GM23338 (cell line): ENCODE results near the gene KCTD15. TPM values are rescaled to one million over a fixed set of nuclear protein-coding genes. Genes with fewer than 3 reads are reported as not detected.

Source experiments
- ATAC-seq: fragments of 200-7000 bp; cut with Tn5 transposase; 3 replicates; pipeline ENCODE4 v1.9.1; 2020
- DNase-seq: peaks from one replicate; pipeline ENCODE4 v3.0.0-alpha.2; 2015; ENCODE audit warnings: low spot score
- H2AFZ ChIP-seq: fragments of 200-600 bp; sonication (generic); 2 replicates; pipeline ENCODE4 v1.8.0; 2016; ENCODE audit warnings: antibody characterized with exemption, mild to moderate bottlenecking, moderate library complexity
- H3F3A ChIP-seq: fragments of 200-600 bp; sonication (generic); replicated peaks from 2 replicates; pipeline ENCODE4 v1.8.0; 2017; ENCODE audit warnings: antibody characterized with exemption, mixed run types, low read depth
- H3K27ac ChIP-seq: fragments of 200-600 bp; sonication (generic); 2 replicates; pipeline ENCODE4 v1.6.1; 2016; ENCODE audit warnings: low read depth
- H3K27me3 ChIP-seq: fragments of 200-600 bp; sonication (generic); 2 replicates; pipeline ENCODE4 v1.8.0; 2016; ENCODE audit warnings: mild to moderate bottlenecking, mixed run types, moderate library complexity; ENCODE audit not compliant: insufficient read depth
- H3K36me3 ChIP-seq: fragments of 200-600 bp; sonication (generic); 2 replicates; pipeline ENCODE4 v1.8.0; 2016; ENCODE audit warnings: mild to moderate bottlenecking; ENCODE audit not compliant: insufficient read depth
- H3K4me1 ChIP-seq: fragments of 200-600 bp; sonication (generic); 2 replicates; pipeline ENCODE4 v1.8.0; 2016; ENCODE audit warnings: mild to moderate bottlenecking, moderate library complexity; ENCODE audit not compliant: insufficient read depth
- H3K4me2 ChIP-seq: fragments of 200-600 bp; sonication (generic); 2 replicates; pipeline ENCODE4 v1.7.1; 2017; ENCODE audit warnings: mixed run types
- H3K4me3 ChIP-seq: fragments of 200-600 bp; sonication (generic); 2 replicates; pipeline ENCODE4 v1.6.1; 2016; ENCODE audit warnings: mixed run types
- H3K79me2 ChIP-seq: fragments of 200-600 bp; sonication (generic); replicated peaks from 2 replicates; pipeline ENCODE4 v1.8.0; 2017; ENCODE audit warnings: mild to moderate bottlenecking; ENCODE audit not compliant: insufficient read depth
- H3K9me2 ChIP-seq: fragments of 200-600 bp; sonication (generic); 2 replicates; pipeline ENCODE4 v1.8.0; 2017; ENCODE audit not compliant: insufficient read depth
- H4K20me1 ChIP-seq: fragments of 200-600 bp; sonication (generic); replicated peaks from 2 replicates; pipeline ENCODE4 v1.8.0; 2017; ENCODE audit warnings: mild to moderate bottlenecking; ENCODE audit not compliant: insufficient read depth
- H3K27ac Mint-ChIP-seq: 2 replicates; pipeline ENCODE4 v1.8.0; 2020; ENCODE audit warnings: inconsistent platforms, mild to moderate bottlenecking, moderate library complexity, mixed read lengths
- H3K27me3 Mint-ChIP-seq: 3 replicates; pipeline ENCODE4 v1.8.0; 2022; ENCODE audit warnings: low read depth, mild to moderate bottlenecking, moderate library complexity, mixed read lengths, inconsistent platforms; ENCODE audit not compliant: insufficient read depth, poor library complexity
- H3K36me3 Mint-ChIP-seq: 3 replicates; pipeline ENCODE4 v1.8.0; 2021; ENCODE audit warnings: low read depth, mild to moderate bottlenecking, inconsistent platforms, moderate library complexity, mixed read lengths
- H3K4me1 Mint-ChIP-seq: 3 replicates; pipeline ENCODE4 v1.8.0; 2020; ENCODE audit warnings: mild to moderate bottlenecking, inconsistent platforms, mixed read lengths
- H3K4me3 Mint-ChIP-seq: 3 replicates; pipeline ENCODE4 v1.8.0; 2021; ENCODE audit warnings: moderate library complexity, mild to moderate bottlenecking, inconsistent platforms, mixed read lengths
- H3K9me3 Mint-ChIP-seq: 3 replicates; pipeline ENCODE4 v1.8.0; 2020; ENCODE audit warnings: moderate library complexity, mild to moderate bottlenecking, inconsistent platforms, mixed read lengths
- CREB1 ChIP-seq: fragments of 250-450 bp; sonication (Bioruptor Pico); IDR thresholded peaks from 2 replicates; pipeline ENCODE4 v1.5.0; 2020; ENCODE audit warnings: low read depth, mild to moderate bottlenecking, moderate library complexity
- EZH2 ChIP-seq: fragments of 200-600 bp; sonication (generic); IDR thresholded peaks from one replicate; pipeline ENCODE4 v1.8.0; 2017; ENCODE audit warnings: antibody characterized with exemption, mild to moderate bottlenecking, low read depth; ENCODE audit not compliant: unreplicated experiment
- EZH2phosphoT487 ChIP-seq: fragments of 200-600 bp; sonication (generic); IDR thresholded peaks from one replicate; pipeline ENCODE4 v1.8.1; 2018; ENCODE audit warnings: antibody characterized with exemption; ENCODE audit not compliant: unreplicated experiment
- JUNB ChIP-seq: IDR thresholded peaks from one replicate; pipeline ENCODE4 v1.6.1; 2016; ENCODE audit warnings: antibody characterized with exemption; ENCODE audit not compliant: unreplicated experiment
- NANOG ChIP-seq: IDR thresholded peaks from 2 replicates; pipeline ENCODE4 v1.6.1; 2016; ENCODE audit warnings: antibody characterized with exemption, borderline replicate concordance
- POLR2AphosphoS5 ChIP-seq: IDR thresholded peaks from 2 replicates; pipeline ENCODE4 v1.6.1; 2016; ENCODE audit warnings: antibody characterized with exemption, low read depth
- STAT1 ChIP-seq: IDR thresholded peaks from one replicate; pipeline ENCODE4 v1.6.1; 2016; ENCODE audit warnings: antibody characterized with exemption; ENCODE audit not compliant: unreplicated experiment
- ZNF331 ChIP-seq: fragments of 250-450 bp; sonication (Bioruptor Pico); IDR thresholded peaks from 2 replicates; pipeline ENCODE4 v1.5.0; 2020; ENCODE audit warnings: low read depth, mild to moderate bottlenecking, moderate library complexity
- polyA plus RNA-seq: library from polyadenylated mRNA; unstranded; fragments of >200 nt; fragmentation: Nextera tagmentation; extraction: Ambion mirVana; gene quantifications from 2 replicates; pipeline ENCODE4 v1.2.1, GENCODE V29; 2016
- total RNA-seq: library from RNA; depleted of rRNA; stranded (reverse); fragments of >200 nt; shearing (Covaris generic); gene quantifications from 2 replicates; pipeline ENCODE4 v1.2.3, GENCODE V29; 2014
- TF ChIP-seq, protein P1 (sequence below): IDR thresholded peaks from one replicate; pipeline ENCODE4 v1.6.1; 2018; ENCODE audit warnings: antibody characterized with exemption; ENCODE audit not compliant: unreplicated experiment
- TF ChIP-seq, protein P2 (sequence below): IDR thresholded peaks from 2 replicates; pipeline ENCODE4 v1.6.1; 2016; ENCODE audit warnings: antibody characterized with exemption
- TF ChIP-seq, protein P3 (sequence below), 2 experiments: fragments of 200-600 bp in 1 of 2; sonication (generic) in 1 of 2; conservative IDR thresholded peaks; 2 replicates each; pipeline versions ENCODE4 v1.5.1 to v1.6.1; 2016 to 2017; ENCODE audit warnings: antibody characterized with exemption in 2 of 2, low read depth in 2 of 2, mild to moderate bottlenecking in 2 of 2, moderate library complexity in 1 of 2
- TF ChIP-seq, protein P4 (sequence below): fragments of 250-450 bp; sonication (Bioruptor Pico); IDR thresholded peaks from 2 replicates; pipeline ENCODE4 v1.5.0; 2020; ENCODE audit warnings: mild to moderate bottlenecking, moderate library complexity

The KCTD15 gene
- total and polyA plus RNA-seq, 2 experiments from 2014 or later: 5.1 to 60.1 TPM

DNA sequence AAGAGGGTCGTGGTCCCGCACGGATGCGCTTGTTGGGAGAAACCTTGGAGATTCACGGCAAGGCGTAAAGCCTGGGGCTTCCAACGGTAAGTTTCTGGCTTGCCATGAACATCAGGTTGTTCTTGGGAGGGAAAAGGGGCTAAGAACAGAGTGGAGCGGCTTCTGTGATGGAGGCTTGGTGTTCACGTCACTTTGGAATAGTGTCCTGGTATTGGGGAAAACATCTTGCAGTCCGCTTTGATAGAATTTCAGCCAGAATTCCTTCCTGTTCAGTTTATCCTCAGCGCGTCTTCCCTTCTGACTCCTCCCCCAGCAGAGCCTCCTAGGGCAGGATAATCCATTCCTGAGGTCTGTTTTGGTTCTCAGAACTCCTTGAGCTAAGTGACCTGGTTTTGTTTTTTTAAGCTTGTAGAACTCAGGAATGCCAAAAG lies 2.0 kb downstream of the KCTD15 start:
- H4K20me1 ChIP-seq: peaks cover 10% of the 10 kb centered on the region; the same call in 1 of the 2 replicates
- peak overlapping the region; percentile 88 for H3K4me3 Mint-ChIP-seq
- H3F3A ChIP-seq: 0 out of 2 replicates have a peak, but pooled peaks cover 5% of the 10 kb centered on the region
- no peaks in the 10 kb centered on the region; the same call in 1 of the 2 replicates for H3K36me3 ChIP-seq
- peaks cover 42% of the 10 kb centered on the region for H3K36me3 Mint-ChIP-seq
- H3K79me2 ChIP-seq: 0 out of 2 replicates have a peak, but pooled peaks cover 9% of the 10 kb centered on the region
- TF ChIP-seq, protein P1, sequence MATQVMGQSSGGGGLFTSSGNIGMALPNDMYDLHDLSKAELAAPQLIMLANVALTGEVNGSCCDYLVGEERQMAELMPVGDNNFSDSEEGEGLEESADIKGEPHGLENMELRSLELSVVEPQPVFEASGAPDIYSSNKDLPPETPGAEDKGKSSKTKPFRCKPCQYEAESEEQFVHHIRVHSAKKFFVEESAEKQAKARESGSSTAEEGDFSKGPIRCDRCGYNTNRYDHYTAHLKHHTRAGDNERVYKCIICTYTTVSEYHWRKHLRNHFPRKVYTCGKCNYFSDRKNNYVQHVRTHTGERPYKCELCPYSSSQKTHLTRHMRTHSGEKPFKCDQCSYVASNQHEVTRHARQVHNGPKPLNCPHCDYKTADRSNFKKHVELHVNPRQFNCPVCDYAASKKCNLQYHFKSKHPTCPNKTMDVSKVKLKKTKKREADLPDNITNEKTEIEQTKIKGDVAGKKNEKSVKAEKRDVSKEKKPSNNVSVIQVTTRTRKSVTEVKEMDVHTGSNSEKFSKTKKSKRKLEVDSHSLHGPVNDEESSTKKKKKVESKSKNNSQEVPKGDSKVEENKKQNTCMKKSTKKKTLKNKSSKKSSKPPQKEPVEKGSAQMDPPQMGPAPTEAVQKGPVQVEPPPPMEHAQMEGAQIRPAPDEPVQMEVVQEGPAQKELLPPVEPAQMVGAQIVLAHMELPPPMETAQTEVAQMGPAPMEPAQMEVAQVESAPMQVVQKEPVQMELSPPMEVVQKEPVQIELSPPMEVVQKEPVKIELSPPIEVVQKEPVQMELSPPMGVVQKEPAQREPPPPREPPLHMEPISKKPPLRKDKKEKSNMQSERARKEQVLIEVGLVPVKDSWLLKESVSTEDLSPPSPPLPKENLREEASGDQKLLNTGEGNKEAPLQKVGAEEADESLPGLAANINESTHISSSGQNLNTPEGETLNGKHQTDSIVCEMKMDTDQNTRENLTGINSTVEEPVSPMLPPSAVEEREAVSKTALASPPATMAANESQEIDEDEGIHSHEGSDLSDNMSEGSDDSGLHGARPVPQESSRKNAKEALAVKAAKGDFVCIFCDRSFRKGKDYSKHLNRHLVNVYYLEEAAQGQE: no peak
- TF ChIP-seq, protein P2, sequence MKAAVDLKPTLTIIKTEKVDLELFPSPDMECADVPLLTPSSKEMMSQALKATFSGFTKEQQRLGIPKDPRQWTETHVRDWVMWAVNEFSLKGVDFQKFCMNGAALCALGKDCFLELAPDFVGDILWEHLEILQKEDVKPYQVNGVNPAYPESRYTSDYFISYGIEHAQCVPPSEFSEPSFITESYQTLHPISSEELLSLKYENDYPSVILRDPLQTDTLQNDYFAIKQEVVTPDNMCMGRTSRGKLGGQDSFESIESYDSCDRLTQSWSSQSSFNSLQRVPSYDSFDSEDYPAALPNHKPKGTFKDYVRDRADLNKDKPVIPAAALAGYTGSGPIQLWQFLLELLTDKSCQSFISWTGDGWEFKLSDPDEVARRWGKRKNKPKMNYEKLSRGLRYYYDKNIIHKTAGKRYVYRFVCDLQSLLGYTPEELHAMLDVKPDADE: no peak
- TF ChIP-seq ZNF331: no peak
- no peak for TF ChIP-seq CREB1 (CRISPR knock-in tag)
- TF ChIP-seq EZH2: no peak
- TF ChIP-seq, protein P3, sequence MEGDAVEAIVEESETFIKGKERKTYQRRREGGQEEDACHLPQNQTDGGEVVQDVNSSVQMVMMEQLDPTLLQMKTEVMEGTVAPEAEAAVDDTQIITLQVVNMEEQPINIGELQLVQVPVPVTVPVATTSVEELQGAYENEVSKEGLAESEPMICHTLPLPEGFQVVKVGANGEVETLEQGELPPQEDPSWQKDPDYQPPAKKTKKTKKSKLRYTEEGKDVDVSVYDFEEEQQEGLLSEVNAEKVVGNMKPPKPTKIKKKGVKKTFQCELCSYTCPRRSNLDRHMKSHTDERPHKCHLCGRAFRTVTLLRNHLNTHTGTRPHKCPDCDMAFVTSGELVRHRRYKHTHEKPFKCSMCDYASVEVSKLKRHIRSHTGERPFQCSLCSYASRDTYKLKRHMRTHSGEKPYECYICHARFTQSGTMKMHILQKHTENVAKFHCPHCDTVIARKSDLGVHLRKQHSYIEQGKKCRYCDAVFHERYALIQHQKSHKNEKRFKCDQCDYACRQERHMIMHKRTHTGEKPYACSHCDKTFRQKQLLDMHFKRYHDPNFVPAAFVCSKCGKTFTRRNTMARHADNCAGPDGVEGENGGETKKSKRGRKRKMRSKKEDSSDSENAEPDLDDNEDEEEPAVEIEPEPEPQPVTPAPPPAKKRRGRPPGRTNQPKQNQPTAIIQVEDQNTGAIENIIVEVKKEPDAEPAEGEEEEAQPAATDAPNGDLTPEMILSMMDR (conservative IDR thresholded peaks at IDR 0.05; ENCODE audit: low read depth in 2 of 2): no peak
- no peak for TF ChIP-seq STAT1
- no peak for TF ChIP-seq POLR2AphosphoS5
- TF ChIP-seq, protein P4, sequence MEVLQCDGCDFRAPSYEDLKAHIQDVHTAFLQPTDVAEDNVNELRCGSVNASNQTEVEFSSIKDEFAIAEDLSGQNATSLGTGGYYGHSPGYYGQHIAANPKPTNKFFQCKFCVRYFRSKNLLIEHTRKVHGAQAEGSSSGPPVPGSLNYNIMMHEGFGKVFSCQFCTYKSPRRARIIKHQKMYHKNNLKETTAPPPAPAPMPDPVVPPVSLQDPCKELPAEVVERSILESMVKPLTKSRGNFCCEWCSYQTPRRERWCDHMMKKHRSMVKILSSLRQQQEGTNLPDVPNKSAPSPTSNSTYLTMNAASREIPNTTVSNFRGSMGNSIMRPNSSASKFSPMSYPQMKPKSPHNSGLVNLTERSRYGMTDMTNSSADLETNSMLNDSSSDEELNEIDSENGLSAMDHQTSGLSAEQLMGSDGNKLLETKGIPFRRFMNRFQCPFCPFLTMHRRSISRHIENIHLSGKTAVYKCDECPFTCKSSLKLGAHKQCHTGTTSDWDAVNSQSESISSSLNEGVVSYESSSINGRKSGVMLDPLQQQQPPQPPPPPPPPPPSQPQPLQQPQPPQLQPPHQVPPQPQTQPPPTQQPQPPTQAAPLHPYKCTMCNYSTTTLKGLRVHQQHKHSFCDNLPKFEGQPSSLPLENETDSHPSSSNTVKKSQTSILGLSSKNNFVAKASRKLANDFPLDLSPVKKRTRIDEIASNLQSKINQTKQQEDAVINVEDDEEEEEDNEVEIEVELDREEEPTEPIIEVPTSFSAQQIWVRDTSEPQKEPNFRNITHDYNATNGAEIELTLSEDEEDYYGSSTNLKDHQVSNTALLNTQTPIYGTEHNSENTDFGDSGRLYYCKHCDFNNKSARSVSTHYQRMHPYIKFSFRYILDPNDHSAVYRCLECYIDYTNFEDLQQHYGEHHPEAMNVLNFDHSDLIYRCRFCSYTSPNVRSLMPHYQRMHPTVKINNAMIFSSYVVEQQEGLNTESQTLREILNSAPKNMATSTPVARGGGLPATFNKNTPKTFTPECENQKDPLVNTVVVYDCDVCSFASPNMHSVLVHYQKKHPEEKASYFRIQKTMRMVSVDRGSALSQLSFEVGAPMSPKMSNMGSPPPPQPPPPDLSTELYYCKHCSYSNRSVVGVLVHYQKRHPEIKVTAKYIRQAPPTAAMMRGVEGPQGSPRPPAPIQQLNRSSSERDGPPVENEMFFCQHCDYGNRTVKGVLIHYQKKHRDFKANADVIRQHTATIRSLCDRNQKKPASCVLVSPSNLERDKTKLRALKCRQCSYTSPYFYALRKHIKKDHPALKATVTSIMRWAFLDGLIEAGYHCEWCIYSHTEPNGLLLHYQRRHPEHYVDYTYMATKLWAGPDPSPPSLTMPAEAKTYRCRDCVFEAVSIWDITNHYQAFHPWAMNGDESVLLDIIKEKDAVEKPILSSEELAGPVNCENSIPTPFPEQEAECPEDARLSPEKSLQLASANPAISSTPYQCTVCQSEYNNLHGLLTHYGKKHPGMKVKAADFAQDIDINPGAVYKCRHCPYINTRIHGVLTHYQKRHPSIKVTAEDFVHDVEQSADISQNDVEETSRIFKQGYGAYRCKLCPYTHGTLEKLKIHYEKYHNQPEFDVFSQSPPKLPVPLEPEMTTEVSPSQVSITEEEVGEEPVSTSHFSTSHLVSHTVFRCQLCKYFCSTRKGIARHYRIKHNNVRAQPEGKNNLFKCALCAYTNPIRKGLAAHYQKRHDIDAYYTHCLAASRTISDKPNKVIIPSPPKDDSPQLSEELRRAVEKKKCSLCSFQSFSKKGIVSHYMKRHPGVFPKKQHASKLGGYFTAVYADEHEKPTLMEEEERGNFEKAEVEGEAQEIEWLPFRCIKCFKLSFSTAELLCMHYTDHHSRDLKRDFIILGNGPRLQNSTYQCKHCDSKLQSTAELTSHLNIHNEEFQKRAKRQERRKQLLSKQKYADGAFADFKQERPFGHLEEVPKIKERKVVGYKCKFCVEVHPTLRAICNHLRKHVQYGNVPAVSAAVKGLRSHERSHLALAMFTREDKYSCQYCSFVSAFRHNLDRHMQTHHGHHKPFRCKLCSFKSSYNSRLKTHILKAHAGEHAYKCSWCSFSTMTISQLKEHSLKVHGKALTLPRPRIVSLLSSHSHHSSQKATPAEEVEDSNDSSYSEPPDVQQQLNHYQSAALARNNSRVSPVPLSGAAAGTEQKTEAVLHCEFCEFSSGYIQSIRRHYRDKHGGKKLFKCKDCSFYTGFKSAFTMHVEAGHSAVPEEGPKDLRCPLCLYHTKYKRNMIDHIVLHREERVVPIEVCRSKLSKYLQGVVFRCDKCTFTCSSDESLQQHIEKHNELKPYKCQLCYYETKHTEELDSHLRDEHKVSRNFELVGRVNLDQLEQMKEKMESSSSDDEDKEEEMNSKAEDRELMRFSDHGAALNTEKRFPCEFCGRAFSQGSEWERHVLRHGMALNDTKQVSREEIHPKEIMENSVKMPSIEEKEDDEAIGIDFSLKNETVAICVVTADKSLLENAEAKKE (CRISPR knock-in tag): no peak
- no peak for TF ChIP-seq JUNB
- no peak for TF ChIP-seq NANOG
- TF ChIP-seq EZH2phosphoT487: no peak
- ATAC-seq (peak; percentile 4; the same call in 2 of the 3 replicates), DNase-seq (peak; percentile 56)
- peaks cover 24% of the 10 kb centered on the region for H3K27me3 Mint-ChIP-seq
- no peak overlapping the region; the same call in 1 of the 2 replicates for H3K27ac Mint-ChIP-seq
- H3K9me3 Mint-ChIP-seq: no peaks in the 10 kb centered on the region; the same call in 2 of the 3 replicates
- peak overlapping the region; percentile 96 for H3K4me2 ChIP-seq
- H3K4me1 ChIP-seq: peaks cover 24% of the 10 kb centered on the region
- no peaks in the 10 kb centered on the region for H3K27me3 ChIP-seq
- 0 out of 2 replicates have a peak overlapping the region, but pooled peaks have one; percentile 15 for H2AFZ ChIP-seq
- peak overlapping the region; percentile 72; the same call in 1 of the 2 replicates for H3K27ac ChIP-seq
- H3K9me2 ChIP-seq: no peaks in the 10 kb centered on the region
- H3K4me1 Mint-ChIP-seq: peaks cover 26% of the 10 kb centered on the region
- peak overlapping the region; percentile 88 for H3K4me3 ChIP-seq
